Stimulated activated naive B cell treated with anti-CD40 and anti-IgM and Interleukin-4, amounts not matched to agents 10 μg/mL and 1 μg/mL and 100 μg/mL, for 72 hours (primary cell): ENCODE data around the gene APCS.
A peak's percentile ranks its signal among the peaks of the same experiment; 100 is the strongest.

Source experiments
- ATAC-seq, 2 donors: fragments of 150-1000 bp; cut with Tn5 transposase; replicated peaks; 2 replicates each; pipeline ENCODE4 v1.10.0; 2021; ENCODE audit warnings: moderate library complexity in 1 of 2
- DNase-seq: peaks from one replicate; pipeline ENCODE4 v3.0.0; 2021
- H3K27ac Mint-ChIP-seq: one replicate; pipeline ENCODE4 v1.8.0; 2022; ENCODE audit warnings: mild to moderate bottlenecking, mixed read lengths
- H3K27me3 Mint-ChIP-seq, 2 donors: one replicate each; pipeline ENCODE4 v1.8.0; 2022; ENCODE audit warnings: mixed read lengths in 2 of 2
- H3K36me3 Mint-ChIP-seq, 2 donors: one replicate each; pipeline ENCODE4 v1.8.0; 2022; ENCODE audit warnings: mixed read lengths in 2 of 2, mild to moderate bottlenecking in 1 of 2
- H3K4me1 Mint-ChIP-seq, 2 donors: one replicate each; pipeline ENCODE4 v1.8.0; 2022; ENCODE audit warnings: mixed read lengths in 2 of 2, mild to moderate bottlenecking in 1 of 2
- H3K4me3 Mint-ChIP-seq, 2 donors: one replicate each; pipeline ENCODE4 v1.8.0; 2022; ENCODE audit warnings: mild to moderate bottlenecking in 2 of 2, mixed read lengths in 2 of 2, moderate library complexity in 1 of 2
- H3K9me3 Mint-ChIP-seq, 2 donors: one replicate each; pipeline ENCODE4 v1.8.0; 2022; ENCODE audit warnings: mixed read lengths in 2 of 2, mild to moderate bottlenecking in 1 of 2

The APCS gene, protein sequence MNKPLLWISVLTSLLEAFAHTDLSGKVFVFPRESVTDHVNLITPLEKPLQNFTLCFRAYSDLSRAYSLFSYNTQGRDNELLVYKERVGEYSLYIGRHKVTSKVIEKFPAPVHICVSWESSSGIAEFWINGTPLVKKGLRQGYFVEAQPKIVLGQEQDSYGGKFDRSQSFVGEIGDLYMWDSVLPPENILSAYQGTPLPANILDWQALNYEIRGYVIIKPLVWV

DNA sequence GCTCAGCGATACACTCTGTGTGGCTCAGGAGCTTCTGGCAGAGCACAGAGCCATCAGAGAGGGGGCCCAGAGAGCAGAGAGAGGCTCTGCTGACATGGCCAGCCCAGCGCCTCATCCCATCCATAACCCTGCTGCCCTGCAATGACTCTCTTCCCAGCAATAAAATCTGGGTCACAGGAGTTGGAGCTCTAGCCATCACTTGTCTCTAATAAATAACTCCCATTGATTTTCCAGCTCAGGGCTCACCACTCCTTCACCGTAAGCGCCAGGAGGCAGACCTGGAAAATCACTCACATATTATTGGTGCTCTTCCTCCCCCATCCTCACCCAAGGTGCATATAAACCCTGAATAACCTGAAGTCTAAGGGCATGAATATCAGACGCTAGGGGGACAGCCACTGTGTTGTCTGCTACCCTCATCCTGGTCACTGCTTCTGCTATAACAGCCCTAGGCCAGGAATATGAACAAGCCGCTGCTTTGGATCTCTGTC, at the start of gene APCS:
APCS (plus strand) TSS at position 366 of the 491 bp plus-strand sequence; CDS start at position 462, 96 bp downstream.
- H3K9me3 Mint-ChIP-seq: peaks cover 0 to 5% of the 10 kb centered on the region in 2 donors
- ATAC-seq (no peak), DNase-seq (no peak)
- H3K4me1 Mint-ChIP-seq: peaks cover 0 to 1% of the 10 kb centered on the region in 2 donors
- H3K4me3 Mint-ChIP-seq: no peak within 1 kb of the TSS
- peaks cover 10 to 19% of the 10 kb centered on the region in 2 donors for H3K27me3 Mint-ChIP-seq
- no peaks in the 10 kb centered on the region for H3K36me3 Mint-ChIP-seq
- H3K27ac Mint-ChIP-seq: no peak within 1 kb of the TSS

DNA sequence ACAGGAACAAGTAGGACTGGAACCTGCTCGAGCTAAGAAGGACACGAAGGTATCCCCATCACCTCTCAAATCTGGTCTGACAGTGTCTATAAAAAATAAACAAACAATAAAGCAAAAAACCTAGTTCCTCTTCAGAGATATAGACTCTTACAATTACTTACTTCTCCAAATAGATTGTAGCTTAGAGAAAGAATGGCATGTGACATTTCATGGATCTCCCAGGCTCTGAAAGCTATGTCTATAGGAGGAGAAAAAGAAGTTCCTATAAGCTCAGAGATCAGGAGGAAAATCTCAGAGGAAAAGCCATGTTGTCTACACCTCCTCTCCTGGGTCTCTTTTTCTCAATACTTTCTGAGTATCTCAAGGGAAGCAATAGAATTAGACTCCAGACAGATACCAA, 39.5 kb upstream of the APCS start:
- Mint-ChIP-seq H3K36me3 (no peaks in the 10 kb centered on the region), H3K4me3 (no peak overlapping the region), H3K27me3 (peaks cover 4 to 20% of the 10 kb centered on the region in 2 donors), H3K4me1 (no peaks in the 10 kb centered on the region), H3K9me3 (peaks cover 0 to 2% of the 10 kb centered on the region in 2 donors), H3K27ac (no peak overlapping the region)
- DNase-seq (no peak), ATAC-seq (no peak)

DNA sequence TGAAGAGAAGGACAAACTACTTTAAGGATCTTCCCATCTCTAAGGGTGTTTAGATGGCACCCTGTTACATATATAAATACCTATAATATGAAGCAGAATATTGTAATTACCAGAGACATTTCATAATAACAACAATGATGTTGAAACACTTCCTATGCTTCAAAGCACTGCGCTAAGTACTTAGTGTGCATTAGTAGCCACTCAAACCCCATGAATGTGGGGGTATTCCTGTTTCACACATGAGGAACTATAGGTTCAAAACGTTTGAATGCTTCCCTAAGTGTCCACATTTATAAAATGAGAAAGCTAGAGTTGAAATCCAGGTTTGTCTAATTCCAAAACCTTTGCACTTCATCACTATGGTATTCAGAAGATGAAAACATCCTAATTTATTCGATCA, 33.4 kb upstream of the APCS start:
- no peak for DNase-seq
- peaks cover 11 to 33% of the 10 kb centered on the region in 2 donors for H3K27me3 Mint-ChIP-seq

DNA sequence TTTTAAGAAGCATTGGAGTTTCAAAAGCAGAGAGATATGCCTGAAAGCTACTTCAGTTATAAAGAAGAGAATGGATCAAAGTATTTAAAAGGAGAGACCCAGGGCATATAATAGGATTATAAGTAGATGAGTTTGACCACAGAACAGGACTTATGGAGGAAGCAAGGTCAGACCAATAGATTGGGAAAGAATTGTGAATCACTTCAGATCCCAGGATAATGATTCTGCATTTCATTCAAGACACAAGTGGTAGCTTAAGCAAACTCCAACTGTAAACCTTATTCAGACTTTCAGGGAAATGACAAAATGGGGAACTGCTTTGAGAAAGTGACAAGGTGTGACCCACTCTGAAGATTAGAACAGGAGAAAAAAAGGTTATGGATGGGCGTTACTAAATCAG, 32.9 kb upstream of the APCS start:
- Mint-ChIP-seq H3K27me3 (peaks cover 14 to 32% of the 10 kb centered on the region in 2 donors), H3K4me1 (no peaks in the 10 kb centered on the region), H3K27ac (no peak overlapping the region), H3K4me3 (no peak overlapping the region), H3K9me3 (peaks cover 0 to 3% of the 10 kb centered on the region in 2 donors), H3K36me3 (no peaks in the 10 kb centered on the region)
- DNase-seq (no peak), ATAC-seq (no peak)

More for the DNA sequence above, 33.4 kb upstream of the APCS start:
- H3K4me1 Mint-ChIP-seq: no peaks in the 10 kb centered on the region
- no peak for ATAC-seq
- H3K36me3 Mint-ChIP-seq: no peaks in the 10 kb centered on the region
- H3K27ac Mint-ChIP-seq: no peak overlapping the region
- no peak overlapping the region for H3K4me3 Mint-ChIP-seq
- peaks cover 0 to 3% of the 10 kb centered on the region in 2 donors for H3K9me3 Mint-ChIP-seq

DNA sequence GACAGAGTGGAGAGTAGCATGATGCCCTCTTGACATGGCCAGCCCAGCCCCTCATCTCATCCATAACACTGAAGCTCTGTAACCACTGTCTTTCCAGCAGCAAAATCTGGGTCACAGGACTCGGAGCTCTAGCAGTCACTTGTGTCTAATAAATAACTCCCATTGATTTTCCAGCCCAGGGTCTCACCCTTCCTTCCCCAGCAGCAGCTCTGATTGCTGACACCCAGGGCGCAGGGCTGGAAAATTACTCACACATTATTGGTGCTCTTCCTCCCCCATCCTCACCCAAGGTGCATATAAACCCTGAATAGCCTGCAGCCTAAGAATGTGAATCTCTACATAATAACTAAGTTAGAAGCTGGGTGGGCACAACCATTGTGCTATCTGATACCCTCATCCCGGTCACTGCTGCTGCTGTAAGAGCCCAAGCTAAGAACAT, 30.7 kb upstream of the APCS start:
- H3K4me1 Mint-ChIP-seq: peaks cover 0 to 3% of the 10 kb centered on the region in 2 donors
- H3K4me3 Mint-ChIP-seq: no peak overlapping the region
- H3K36me3 Mint-ChIP-seq: no peaks in the 10 kb centered on the region
- H3K9me3 Mint-ChIP-seq: peaks cover 0 to 3% of the 10 kb centered on the region in 2 donors
- no peak overlapping the region for H3K27ac Mint-ChIP-seq
- ATAC-seq (no peak), DNase-seq (no peak)
- H3K27me3 Mint-ChIP-seq: peaks cover 15 to 36% of the 10 kb centered on the region in 2 donors

DNA sequence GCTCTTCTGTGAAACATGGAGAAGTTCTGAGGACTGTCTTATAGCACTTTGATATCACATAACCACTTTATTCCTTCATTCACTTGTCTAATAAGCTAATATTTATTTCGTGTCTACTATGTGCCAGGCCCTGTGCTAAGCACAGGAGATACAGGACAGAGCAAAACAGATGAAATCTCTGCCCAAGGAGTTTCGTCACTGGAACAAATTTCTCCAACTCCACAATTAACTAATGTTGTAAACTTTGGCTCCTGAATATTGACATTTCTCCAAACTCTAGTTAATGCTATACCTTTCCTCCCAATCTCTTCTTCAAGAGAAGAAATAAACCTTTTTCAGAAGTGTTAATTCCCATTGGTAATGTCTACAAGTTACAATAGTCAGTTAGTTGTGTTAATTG, 27.0 kb upstream of the APCS start:
- peaks cover 19 to 43% of the 10 kb centered on the region in 2 donors for H3K27me3 Mint-ChIP-seq
- H3K9me3 Mint-ChIP-seq: peaks cover 0 to 2% of the 10 kb centered on the region in 2 donors
- no peak overlapping the region for H3K27ac Mint-ChIP-seq
- peaks cover 0 to 7% of the 10 kb centered on the region in 2 donors for H3K4me1 Mint-ChIP-seq
- ATAC-seq (no peak), DNase-seq (no peak)
- peaks cover 0 to 2% of the 10 kb centered on the region in 2 donors for H3K36me3 Mint-ChIP-seq
- no peak overlapping the region for H3K4me3 Mint-ChIP-seq

DNA sequence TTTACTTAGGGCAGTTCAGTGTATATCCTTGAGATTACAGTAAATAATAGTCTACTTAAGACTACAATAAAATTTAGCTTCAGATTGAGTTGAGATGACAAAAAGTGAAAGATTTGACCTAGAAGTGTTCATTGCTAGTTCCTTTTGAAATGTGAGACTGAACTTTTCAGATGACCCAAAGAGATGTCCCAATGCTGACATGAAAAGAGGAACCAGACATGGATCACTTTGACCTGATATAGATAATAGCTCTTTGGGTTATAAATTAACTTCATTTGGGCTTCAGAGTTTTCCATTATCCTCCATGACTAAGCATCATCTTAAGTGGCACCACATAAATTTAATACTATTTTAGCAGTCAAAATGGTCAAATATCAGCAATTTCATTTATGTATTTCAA, 26.1 kb upstream of the APCS start:
- peak; percentile 57 to 63 for ATAC-seq
- DNase-seq: no peak

DNA sequence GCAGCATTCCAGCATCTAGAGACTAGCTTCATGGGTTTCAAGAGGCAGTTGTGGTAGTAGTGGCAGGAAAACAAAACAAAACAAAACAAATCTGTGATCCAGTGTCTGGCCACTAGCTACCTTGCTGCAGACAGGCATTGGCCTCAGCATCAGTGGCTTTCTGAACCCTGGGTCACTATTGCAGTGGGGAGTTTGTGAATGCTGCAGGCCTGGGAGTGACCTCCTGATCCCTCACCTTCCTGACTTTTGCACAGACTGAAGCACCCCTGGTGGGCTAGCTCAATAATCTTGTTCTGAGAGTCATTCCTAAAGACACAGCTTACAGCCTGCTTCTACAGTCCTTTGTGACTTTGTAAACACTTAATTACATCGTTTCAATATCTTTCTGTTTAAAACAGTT, 24.9 kb upstream of the APCS start:
- H3K27me3 Mint-ChIP-seq: peaks cover 19 to 39% of the 10 kb centered on the region in 2 donors
- no peak overlapping the region for H3K4me3 Mint-ChIP-seq
- DNase-seq (no peak), ATAC-seq (no peak)
- peaks cover 0 to 7% of the 10 kb centered on the region in 2 donors for H3K4me1 Mint-ChIP-seq
- peaks cover 0 to 2% of the 10 kb centered on the region in 2 donors for H3K9me3 Mint-ChIP-seq
- no peak overlapping the region for H3K27ac Mint-ChIP-seq
- peaks cover 0 to 2% of the 10 kb centered on the region in 2 donors for H3K36me3 Mint-ChIP-seq

More for the DNA sequence above, 26.1 kb upstream of the APCS start:
- Mint-ChIP-seq H3K9me3 (peaks cover 0 to 2% of the 10 kb centered on the region in 2 donors), H3K4me3 (no peak overlapping the region), H3K4me1 (peaks cover 0 to 7% of the 10 kb centered on the region in 2 donors), H3K36me3 (peaks cover 0 to 2% of the 10 kb centered on the region in 2 donors), H3K27ac (no peak overlapping the region), H3K27me3 (peaks cover 19 to 49% of the 10 kb centered on the region in 2 donors)

DNA sequence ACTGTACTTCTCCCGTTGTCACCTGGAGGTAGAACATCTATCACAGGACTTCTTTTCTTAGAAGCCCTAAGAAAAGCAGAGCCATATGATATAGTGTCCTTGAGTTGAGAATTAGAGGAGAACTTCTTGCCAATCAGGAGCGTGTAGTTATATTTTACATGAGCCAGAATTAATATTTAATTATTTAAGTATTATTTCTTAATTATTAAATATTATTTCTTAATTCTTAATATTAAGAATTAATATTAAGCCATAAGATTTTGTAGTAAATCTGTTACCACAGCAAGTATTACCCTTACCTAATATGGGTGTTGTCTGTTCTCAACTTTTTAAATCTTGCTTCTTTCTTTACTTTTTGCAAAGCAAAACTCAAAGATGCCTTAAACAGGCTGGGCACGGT, 10.2 kb upstream of the APCS start:
- ATAC-seq: no peak
- H3K27ac Mint-ChIP-seq: no peak overlapping the region
- H3K36me3 Mint-ChIP-seq: no peaks in the 10 kb centered on the region
- H3K27me3 Mint-ChIP-seq: peaks cover 19 to 24% of the 10 kb centered on the region in 2 donors
- DNase-seq: no peak
- H3K4me1 Mint-ChIP-seq: peaks cover 0 to 4% of the 10 kb centered on the region in 2 donors
- no peak overlapping the region for H3K4me3 Mint-ChIP-seq
- peaks cover 7 to 9% of the 10 kb centered on the region in 2 donors for H3K9me3 Mint-ChIP-seq

DNA sequence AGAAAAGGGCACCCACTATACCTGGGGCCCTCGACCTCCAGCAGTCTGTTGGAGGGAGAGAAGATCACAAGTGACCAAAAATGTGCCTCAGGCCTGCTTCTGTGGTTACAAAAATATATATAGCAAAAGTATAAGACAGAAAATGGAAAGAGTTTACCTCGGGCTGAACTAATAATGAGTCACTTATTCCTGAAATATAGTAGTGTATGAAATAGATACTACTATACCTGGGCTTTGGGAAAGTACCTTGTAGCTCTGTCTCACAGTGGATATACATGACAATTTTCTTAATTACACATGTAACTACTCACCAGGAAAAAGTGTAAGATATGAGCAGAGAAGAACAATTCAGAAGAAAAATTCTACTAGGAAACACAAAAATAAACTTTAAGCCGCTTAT, 7.3 kb upstream of the APCS start:
- H3K9me3 Mint-ChIP-seq: peaks cover under 1 to 4% of the 10 kb centered on the region in 2 donors
- H3K4me1 Mint-ChIP-seq: peaks cover 0 to 5% of the 10 kb centered on the region in 2 donors
- no peak overlapping the region for H3K27ac Mint-ChIP-seq
- H3K36me3 Mint-ChIP-seq: no peaks in the 10 kb centered on the region
- no peak for DNase-seq
- H3K4me3 Mint-ChIP-seq: no peak overlapping the region
- peak; percentile 57 to 59 for ATAC-seq
- H3K27me3 Mint-ChIP-seq: peaks cover 18 to 22% of the 10 kb centered on the region in 2 donors

DNA sequence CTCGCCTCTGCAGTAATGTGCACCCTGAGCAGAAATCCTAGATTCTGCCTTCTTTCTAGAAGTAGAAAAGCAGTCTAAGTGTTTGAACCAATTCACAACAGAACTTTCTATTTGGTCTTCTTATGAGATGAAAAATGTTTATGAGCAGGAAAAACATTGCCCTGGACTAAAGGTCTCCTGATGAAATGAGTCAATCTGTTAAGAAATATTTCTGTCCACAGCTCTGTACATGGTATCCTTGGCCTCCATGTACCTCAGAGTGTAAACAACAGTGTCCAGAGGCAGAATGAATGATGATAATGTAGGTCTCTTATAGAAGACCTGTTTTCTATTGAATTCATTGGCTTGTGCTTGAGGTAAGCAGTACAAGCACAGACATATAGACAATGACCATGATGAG, 6.2 kb upstream of the APCS start:
- Mint-ChIP-seq H3K4me3 (no peak overlapping the region), H3K36me3 (no peaks in the 10 kb centered on the region), H3K9me3 (peaks cover 0 to 2% of the 10 kb centered on the region in 2 donors), H3K27ac (no peak overlapping the region), H3K4me1 (peaks cover 0 to 5% of the 10 kb centered on the region in 2 donors), H3K27me3 (peaks cover 12 to 20% of the 10 kb centered on the region in 2 donors)
- ATAC-seq (no peak), DNase-seq (no peak)

DNA sequence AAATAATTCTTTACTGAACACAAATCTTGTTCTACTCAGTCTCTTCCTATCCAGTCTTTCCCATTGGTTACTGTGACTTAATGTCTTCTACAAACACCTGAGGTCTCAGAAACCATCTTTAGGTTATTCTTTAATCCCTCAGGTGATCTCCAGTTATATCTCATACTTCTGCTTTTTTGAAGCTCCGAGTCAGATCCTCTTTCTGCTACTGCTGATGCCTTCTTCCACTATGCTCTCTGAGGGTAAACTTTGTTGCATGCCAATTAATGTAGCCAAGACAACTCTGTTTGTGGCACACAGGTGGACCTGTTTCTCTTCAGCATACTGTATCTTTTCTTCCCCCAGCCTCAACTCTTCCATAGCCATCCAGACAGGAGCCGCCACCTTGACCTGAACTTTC, 3.1 kb upstream of the APCS start:
- DNase-seq (no peak), ATAC-seq (peak; percentile 61 to 64)
- peaks cover 10 to 18% of the 10 kb centered on the region in 2 donors for H3K27me3 Mint-ChIP-seq
- H3K4me1 Mint-ChIP-seq: peaks cover 0 to 5% of the 10 kb centered on the region in 2 donors
- H3K27ac Mint-ChIP-seq: no peak overlapping the region
- peaks cover 0 to 2% of the 10 kb centered on the region in 2 donors for H3K9me3 Mint-ChIP-seq
- H3K4me3 Mint-ChIP-seq: no peak overlapping the region
- no peaks in the 10 kb centered on the region for H3K36me3 Mint-ChIP-seq

DNA sequence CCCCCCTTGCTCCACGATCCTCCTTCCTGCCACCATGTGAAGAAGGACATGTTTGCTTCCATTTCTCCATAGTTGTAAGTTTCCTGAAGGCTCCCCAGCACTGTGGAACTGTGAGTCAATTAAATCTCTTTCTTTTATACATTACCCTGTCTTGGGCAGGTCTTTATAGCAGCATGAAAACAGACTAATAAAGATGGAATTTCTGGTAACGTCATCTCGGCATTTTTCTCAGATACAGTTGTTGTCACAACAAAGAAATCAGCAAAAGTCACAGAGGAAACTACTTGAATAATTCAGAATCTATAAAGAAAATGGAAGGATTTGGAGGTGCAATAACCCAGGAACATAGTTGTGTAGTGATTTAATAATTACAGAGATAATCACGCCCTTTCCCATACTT, 4.4 kb downstream of the APCS start:
- Mint-ChIP-seq H3K27me3 (peaks cover 4% of the 10 kb centered on the region in 2 donors), H3K27ac (no peak overlapping the region), H3K4me1 (no peaks in the 10 kb centered on the region), H3K36me3 (no peaks in the 10 kb centered on the region), H3K9me3 (peaks cover 0 to 3% of the 10 kb centered on the region in 2 donors), H3K4me3 (no peak overlapping the region)
- DNase-seq (no peak), ATAC-seq (no peak)

DNA sequence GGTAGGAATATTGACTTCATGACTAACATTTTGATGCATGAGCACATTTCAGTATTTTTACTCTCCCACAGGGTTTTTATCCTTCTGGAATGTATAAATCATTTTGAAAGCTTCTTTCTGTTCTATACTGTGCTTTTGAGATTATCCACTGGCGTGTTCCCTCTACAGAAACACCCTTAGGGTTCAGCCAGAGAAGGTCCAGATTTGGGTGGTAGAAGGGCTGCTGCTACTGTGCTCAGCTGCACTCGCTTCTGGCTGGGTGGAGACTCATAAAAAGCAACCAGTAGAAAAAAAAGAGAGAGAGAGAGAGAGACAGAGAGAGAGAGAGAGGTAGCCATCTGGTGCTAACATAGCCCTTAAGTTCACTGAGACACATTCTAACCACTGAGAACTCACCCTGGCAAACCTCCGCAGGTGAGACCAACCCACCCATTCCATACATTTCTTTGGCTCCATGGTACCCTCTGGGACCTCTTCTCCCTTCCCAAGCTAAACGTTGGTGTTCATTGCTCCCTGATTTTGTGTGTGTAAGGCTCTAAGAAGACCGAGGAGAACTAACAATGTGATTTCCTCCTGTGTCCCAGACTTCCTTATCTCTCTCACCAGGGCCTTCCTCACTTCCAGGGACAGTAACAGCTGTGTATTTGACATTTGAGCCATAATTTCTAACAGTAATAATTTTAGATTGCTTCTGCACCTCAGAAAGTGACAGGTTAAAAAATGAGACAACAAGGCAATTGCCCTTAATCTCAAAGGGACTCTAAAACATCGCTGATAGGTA, 7.2 kb downstream of the APCS start:
- ATAC-seq: no peak
- no peaks in the 10 kb centered on the region for H3K4me1 Mint-ChIP-seq
- H3K4me3 Mint-ChIP-seq: no peak overlapping the region
- H3K27ac Mint-ChIP-seq: no peak overlapping the region
- H3K9me3 Mint-ChIP-seq: peaks cover 0 to 3% of the 10 kb centered on the region in 2 donors
- peaks cover 14 to 22% of the 10 kb centered on the region in 2 donors for H3K27me3 Mint-ChIP-seq
- DNase-seq: no peak
- H3K36me3 Mint-ChIP-seq: no peaks in the 10 kb centered on the region
